AG09319 (cell line): ENCODE measurements around the gene GTF3C1.
"Not testable (repeated sequence)": the region's sequence is repeated elsewhere in the genome, so short reads cannot be mapped to it uniquely, and the experiment has no call there.

Experiments
- DNase-seq: peaks from one replicate; pipeline ENCODE4 v3.0.0-alpha.2; 2010; ENCODE audit warnings: low read depth; ENCODE audit errors: extremely low read depth
- TF ChIP-seq, protein P1 (sequence below): IDR thresholded peaks from 2 replicates; pipeline ENCODE4 v1.5.1; 2011; ENCODE audit warnings: low read depth, mild to moderate bottlenecking, inconsistent platforms, low read length, moderate library complexity

Gene GTF3C1

DNA sequence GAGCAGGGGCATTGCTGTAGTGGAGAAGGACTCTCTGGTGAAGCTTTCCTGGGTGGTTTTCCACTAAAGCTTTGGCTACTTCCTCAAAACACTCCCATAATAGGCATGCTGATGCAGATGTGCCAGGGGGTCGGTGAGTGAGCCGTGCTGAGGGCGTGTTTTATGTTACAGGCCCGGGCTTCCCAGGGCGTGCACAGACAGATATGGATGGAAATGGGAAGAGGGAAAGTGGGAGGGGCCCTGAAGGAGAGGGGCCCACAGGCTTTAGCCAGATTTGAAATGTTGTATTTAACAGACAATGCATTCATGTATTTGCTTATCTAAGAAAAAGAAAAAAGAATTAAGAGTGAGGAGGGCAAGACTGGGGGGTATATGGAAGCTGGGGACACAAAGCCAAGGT is 91.5 kb downstream of the GTF3C1 start:
- TF ChIP-seq, protein P1, sequence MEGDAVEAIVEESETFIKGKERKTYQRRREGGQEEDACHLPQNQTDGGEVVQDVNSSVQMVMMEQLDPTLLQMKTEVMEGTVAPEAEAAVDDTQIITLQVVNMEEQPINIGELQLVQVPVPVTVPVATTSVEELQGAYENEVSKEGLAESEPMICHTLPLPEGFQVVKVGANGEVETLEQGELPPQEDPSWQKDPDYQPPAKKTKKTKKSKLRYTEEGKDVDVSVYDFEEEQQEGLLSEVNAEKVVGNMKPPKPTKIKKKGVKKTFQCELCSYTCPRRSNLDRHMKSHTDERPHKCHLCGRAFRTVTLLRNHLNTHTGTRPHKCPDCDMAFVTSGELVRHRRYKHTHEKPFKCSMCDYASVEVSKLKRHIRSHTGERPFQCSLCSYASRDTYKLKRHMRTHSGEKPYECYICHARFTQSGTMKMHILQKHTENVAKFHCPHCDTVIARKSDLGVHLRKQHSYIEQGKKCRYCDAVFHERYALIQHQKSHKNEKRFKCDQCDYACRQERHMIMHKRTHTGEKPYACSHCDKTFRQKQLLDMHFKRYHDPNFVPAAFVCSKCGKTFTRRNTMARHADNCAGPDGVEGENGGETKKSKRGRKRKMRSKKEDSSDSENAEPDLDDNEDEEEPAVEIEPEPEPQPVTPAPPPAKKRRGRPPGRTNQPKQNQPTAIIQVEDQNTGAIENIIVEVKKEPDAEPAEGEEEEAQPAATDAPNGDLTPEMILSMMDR = no peak
- no peak for DNase-seq

DNA sequence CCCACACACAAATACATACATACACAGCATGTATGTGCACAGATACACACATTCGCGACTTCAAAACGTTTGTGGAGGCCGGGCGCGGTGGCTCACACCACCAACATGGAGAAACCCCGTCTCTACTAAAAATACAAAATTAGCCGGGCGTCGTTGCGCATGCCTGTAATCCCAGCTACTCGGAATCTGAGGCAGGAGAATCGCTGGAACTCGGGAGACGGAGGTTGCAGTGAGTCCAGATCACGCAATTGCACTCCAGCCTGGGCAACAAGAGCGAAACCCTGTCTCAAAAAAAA is 92.2 kb downstream of the GTF3C1 start:
- not testable (repeated sequence) for DNase-seq

DNA sequence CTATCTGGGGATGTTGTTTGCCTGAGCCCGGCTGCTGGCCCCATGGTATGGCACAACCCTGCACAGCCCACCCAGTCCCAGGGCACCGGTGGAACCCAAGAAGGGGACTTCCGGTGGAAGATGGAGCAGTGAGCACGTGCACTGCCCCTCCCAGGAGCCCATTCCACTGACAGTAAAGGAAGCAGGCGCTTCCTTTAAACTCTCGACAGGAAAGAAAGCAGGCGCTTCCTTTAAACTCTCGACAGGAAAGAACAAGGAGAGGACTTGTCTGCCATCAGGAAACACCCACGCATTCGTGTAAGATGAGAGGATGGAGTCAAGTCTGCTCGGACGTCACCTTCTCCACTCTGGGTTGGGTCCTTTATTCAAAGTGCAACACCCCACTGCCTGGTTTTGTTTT is 94.0 kb downstream of the GTF3C1 start:
- TF ChIP-seq, protein P1 = no peak
- no peak for DNase-seq

DNA sequence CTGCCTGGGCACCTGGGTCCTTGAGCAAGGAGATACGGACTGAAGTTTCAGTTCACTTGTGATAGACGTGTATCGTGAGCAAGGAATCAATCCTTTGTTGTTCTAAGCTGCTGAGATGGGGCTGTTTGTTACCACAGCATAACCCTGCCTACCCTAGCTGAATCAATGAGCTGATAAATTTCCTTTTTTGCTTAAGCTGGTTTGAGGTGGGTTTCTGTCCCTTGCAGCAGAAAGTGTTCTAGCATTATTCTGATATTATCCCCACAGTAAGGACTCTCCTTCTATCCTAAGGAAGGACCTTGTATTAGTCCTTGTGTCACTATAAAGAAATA is 96.3 kb downstream of the GTF3C1 start:
- DNase-seq = no peak
- TF ChIP-seq, protein P1 = no peak

DNA sequence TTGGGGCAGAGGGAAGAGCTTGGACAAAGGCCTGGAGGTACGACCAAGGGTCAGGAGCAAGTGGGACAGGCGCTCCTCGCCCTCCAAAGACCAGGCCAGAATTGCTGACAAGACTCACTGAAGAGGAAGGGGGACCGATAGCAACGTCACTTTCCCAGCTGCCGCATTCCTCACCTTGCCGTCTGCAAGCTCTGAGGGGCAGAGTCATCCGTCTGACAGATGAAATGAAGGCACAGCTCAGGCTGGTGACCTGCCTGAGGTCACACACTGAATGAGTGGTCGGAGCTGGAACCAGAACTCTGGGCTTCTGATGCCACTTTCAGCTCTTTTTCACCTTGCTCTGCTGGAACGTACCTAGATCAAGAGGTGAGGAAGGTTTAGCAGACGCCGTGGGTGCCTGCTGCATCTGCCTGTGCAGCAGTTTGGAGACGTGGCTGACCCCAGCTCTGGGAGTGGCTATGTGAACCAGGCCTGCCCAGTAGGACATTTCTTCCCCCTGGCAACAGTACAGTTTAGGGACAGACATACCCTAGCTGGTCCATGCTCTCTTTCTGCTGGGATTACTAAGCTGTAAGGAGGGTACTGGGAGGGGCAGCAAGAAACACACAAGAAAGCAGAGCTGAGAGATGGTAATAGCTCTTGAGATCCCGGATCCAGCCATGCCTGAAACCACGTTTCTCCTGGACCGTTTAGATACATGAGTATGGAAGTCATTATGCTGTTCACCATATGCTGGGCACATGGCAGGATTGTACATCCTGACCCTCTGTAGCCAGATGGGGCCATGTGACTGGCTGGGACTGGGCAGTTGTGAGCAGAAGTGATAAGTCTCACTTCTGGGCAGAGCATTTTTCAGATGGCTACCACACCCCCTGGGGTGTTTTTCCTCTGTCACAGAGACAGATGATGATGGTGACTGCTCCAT is 96.9 kb downstream of the GTF3C1 start:
- no peak for DNase-seq
- TF ChIP-seq, protein P1 = no peak

DNA sequence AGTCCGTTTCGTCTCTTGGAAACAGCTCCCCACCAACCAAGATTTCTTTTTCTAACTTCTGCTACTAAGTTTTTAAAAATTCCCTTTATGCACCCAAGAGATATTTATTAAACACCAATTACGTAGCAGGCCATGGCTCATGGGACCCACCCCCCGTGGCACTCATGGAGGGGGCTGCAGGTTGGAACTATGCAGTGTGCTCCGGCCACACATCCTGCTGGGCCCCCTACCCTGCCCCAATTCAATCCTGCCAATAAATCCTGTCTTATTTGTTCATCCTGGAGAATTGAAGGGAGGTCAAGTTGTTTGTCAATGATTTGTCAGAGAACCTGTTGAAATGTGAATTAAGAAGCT is 99.5 kb downstream of the GTF3C1 start:
- DNase-seq = no peak
- TF ChIP-seq, protein P1 = no peak

DNA sequence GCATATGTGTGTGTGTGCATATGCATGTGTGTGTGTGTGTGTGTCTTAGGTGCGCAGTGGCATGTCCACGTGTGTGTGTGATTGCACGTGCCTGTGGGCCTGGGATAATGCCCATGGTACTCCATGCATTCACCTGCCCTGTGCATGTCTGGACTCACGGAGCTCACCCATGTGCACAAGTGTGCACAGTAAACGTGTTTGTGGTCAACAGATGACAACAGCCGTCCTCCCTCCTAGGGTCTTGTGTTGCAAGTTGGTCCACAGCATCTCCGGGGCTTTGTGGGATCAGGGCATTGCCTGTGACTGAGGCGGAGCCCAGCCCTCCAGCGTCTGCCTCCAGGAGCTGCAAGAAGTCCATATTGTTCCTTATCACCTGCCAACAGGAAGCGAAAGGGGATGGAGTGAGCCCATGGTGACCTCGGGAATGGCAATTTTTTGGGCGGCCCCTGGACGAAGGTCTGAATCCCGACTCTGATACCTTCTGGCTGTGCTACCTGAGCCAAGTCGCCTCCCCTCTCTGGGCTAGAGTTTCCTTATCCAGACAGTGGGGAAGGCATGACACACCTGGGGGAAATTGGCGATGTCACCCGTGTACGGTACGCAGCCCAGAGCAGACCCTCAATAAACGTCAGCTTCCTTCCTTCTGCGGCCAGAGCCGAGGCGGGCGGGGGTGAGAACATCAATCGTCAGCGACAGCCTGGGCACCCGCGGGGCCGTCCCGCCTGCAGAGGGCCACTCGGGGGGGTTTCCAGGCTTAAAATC is 100.1 kb downstream of the GTF3C1 start:
- DNase-seq = no peak
- TF ChIP-seq, protein P1 = no peak
